NB4 (cell line): ENCODE results near the gene SLC35E1.
A peak's percentile ranks its signal among the peaks of the same experiment; 100 is the strongest.

Experiments
- DNase-seq: peaks from one replicate; pipeline ENCODE4 v3.0.0; 2010; ENCODE audit warnings: low read depth
- H3K4me3 ChIP-seq: one replicate; pipeline ENCODE4 v1.5.1; 2011; ENCODE audit warnings: mild to moderate bottlenecking, low read depth, low read length, moderate library complexity
- CTCF ChIP-seq: IDR thresholded peaks from one replicate; pipeline ENCODE4 v1.5.1; 2012; ENCODE audit warnings: low read depth, low read length
- MAX ChIP-seq: IDR thresholded peaks from 2 replicates; pipeline ENCODE4 v1.6.1; 2011; ENCODE audit warnings: low read depth, low read length
- MYC ChIP-seq: IDR thresholded peaks from 2 replicates; pipeline ENCODE4 v1.6.1; 2011; ENCODE audit warnings: low read depth, low read length
- POLR2A ChIP-seq: IDR thresholded peaks from 2 replicates; pipeline ENCODE4 v1.6.1; 2011; ENCODE audit warnings: mild to moderate bottlenecking; ENCODE audit not compliant: insufficient read length; ENCODE audit errors: extremely low read depth

The SLC35E1 gene

GRCh38 chr19:16527971-16528521 is 44.2 kb downstream of the SLC35E1 start:
- TF ChIP-seq CTCF (peak; percentile 47), MAX (no peak), POLR2A (no peak)
- H3K4me3 ChIP-seq: no peak overlapping the region
- DNase-seq: peak; percentile 54

- no peak for DNase-seq
- TF ChIP-seq POLR2A (no peak), CTCF (no peak), MYC (no peak), MAX (no peak)
- H3K4me3 ChIP-seq: no peak overlapping the region
Observed at GRCh38 chr19:16527334-16527935, 44.8 kb downstream of the SLC35E1 start.

- TF ChIP-seq MYC (no peak), MAX (no peak), POLR2A (no peak), CTCF (no peak)
- DNase-seq: no peak
- no peak overlapping the region for H3K4me3 ChIP-seq
Observed at GRCh38 chr19:16525751-16526481, 46.3 kb downstream of the SLC35E1 start.

GRCh38 chr19:16524991-16525734 is 47.1 kb downstream of the SLC35E1 start:
- no peak overlapping the region for H3K4me3 ChIP-seq
- DNase-seq: no peak
- no peak for TF ChIP-seq MYC
- no peak for TF ChIP-seq POLR2A

GRCh38 chr19:16522559-16523377 is 49.4 kb downstream of the SLC35E1 start:
- DNase-seq: no peak
- H3K4me3 ChIP-seq: no peak overlapping the region
- TF ChIP-seq POLR2A (no peak), MAX (no peak)

- no peak overlapping the region for H3K4me3 ChIP-seq
- DNase-seq: no peak
- TF ChIP-seq CTCF (no peak), MAX (no peak), POLR2A (no peak), MYC (no peak)
Observed at GRCh38 chr19:16521715-16522289, 50.4 kb downstream of the SLC35E1 start.
